Measurements from ENCODE around the gene PDE6C. TPM values are rescaled to one million over a fixed set of nuclear protein-coding genes. Genes with fewer than 3 reads are reported as not detected.

The PDE6C gene
- total RNA-seq, 1 donor from 2014 or later = not detected

DNA sequence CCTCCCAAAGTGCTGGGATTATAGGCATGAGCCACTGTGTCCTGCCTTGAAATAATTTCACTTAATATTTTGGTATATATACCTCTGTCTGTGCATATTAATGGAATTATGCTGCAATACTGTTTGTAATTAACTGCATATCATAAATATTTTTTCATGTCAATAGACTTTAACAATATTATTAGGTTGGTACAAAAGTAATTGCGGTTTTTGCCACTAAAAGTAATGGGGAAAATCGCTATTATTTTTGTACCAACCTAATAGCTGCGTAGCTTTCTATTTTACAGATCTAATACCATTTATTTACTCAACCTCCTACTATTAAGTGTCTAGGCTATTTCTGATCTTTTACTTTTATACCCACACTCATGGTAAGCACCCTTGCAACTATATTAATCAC is 3.9 kb upstream of the PDE6C start:
- Histone ChIP-seq H3K4me1 (ENCODE audit: insufficient read depth, low read length) (no peaks in the 10 kb centered on the region), H3K36me3 (ENCODE audit: insufficient read depth, low read length) (no peaks in the 10 kb centered on the region), H3K27me3 (ENCODE audit: insufficient read depth, low read length) (peaks cover 22% of the 10 kb centered on the region), H3K9me3 (ENCODE audit: insufficient read depth, low read depth, low read length) (no peaks in the 10 kb centered on the region), H3K9ac (ENCODE audit: low read length) (no peak overlapping the region), H3K79me2 (ENCODE audit: insufficient read depth, low read length) (no peaks in the 10 kb centered on the region), H3K4me2 (ENCODE audit: low read length) (no peak overlapping the region), H4K20me1 (ENCODE audit: insufficient read depth, low read length) (no peaks in the 10 kb centered on the region), H3K27ac (ENCODE audit: low read depth, low read length) (no peak overlapping the region), H3K4me3 (ENCODE audit: insufficient read depth, low read depth, low read length) (no peak overlapping the region), H2AFZ (ENCODE audit: low read depth, low read length) (no peak overlapping the region)
- no peaks in the 10 kb centered on the region for H3K4me1 Mint-ChIP-seq (ENCODE audit: low read depth, unreplicated experiment)
- H3K36me3 Mint-ChIP-seq (ENCODE audit: low read depth, unreplicated experiment) = no peaks in the 10 kb centered on the region
- peaks cover 32% of the 10 kb centered on the region for H3K27me3 Mint-ChIP-seq (ENCODE audit: low read depth, unreplicated experiment)
- DNase-seq (ENCODE audit: low read depth) (no peak), FAIRE-seq (no peak)
- H3K4me3 Mint-ChIP-seq (ENCODE audit: unreplicated experiment) = no peak overlapping the region
- peaks cover 4% of the 10 kb centered on the region for H3K9me3 Mint-ChIP-seq (ENCODE audit: unreplicated experiment)
- no peak for TF ChIP-seq EZH2 (IDR thresholded peaks at IDR 0.05; ENCODE audit: insufficient read depth, low read length)
- TF ChIP-seq, protein P1, sequence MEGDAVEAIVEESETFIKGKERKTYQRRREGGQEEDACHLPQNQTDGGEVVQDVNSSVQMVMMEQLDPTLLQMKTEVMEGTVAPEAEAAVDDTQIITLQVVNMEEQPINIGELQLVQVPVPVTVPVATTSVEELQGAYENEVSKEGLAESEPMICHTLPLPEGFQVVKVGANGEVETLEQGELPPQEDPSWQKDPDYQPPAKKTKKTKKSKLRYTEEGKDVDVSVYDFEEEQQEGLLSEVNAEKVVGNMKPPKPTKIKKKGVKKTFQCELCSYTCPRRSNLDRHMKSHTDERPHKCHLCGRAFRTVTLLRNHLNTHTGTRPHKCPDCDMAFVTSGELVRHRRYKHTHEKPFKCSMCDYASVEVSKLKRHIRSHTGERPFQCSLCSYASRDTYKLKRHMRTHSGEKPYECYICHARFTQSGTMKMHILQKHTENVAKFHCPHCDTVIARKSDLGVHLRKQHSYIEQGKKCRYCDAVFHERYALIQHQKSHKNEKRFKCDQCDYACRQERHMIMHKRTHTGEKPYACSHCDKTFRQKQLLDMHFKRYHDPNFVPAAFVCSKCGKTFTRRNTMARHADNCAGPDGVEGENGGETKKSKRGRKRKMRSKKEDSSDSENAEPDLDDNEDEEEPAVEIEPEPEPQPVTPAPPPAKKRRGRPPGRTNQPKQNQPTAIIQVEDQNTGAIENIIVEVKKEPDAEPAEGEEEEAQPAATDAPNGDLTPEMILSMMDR (IDR thresholded peaks at IDR 0.05; ENCODE audit: insufficient read depth, low read depth, low read length) = no peak
- H3K27ac Mint-ChIP-seq (ENCODE audit: unreplicated experiment) = no peak overlapping the region

DNA sequence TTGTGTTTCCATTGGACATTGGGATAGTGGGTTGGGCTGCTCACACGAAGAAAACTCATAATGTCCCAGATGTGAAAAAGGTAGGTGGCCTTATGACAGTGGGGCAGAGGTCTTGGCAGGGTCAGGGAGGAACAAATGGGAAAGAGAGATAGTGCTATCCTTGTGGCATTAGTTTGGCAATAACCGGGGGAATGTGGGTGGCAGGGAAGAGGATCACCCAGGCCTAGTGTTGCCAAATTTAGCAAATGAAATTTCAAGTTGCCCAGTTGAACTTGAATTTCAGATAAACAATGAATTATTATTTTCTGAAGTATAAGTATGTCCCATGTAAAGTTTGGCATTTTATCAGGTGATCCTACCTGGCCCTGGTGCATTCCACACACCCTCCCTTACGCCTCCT is 789 bp downstream of the PDE6C start:
- Histone ChIP-seq H3K9me3 (ENCODE audit: insufficient read depth, low read depth, low read length) (no peaks in the 10 kb centered on the region), H3K4me3 (ENCODE audit: insufficient read depth, low read depth, low read length) (no peak overlapping the region), H4K20me1 (ENCODE audit: insufficient read depth, low read length) (no peaks in the 10 kb centered on the region), H3K27me3 (ENCODE audit: insufficient read depth, low read length) (peaks cover 12% of the 10 kb centered on the region), H3K79me2 (ENCODE audit: insufficient read depth, low read length) (no peaks in the 10 kb centered on the region), H3K36me3 (ENCODE audit: insufficient read depth, low read length) (no peaks in the 10 kb centered on the region), H3K9ac (ENCODE audit: low read length) (no peak overlapping the region), H3K27ac (ENCODE audit: low read depth, low read length) (no peak overlapping the region), H3K4me1 (ENCODE audit: insufficient read depth, low read length) (no peaks in the 10 kb centered on the region), H3K4me2 (ENCODE audit: low read length) (no peak overlapping the region), H2AFZ (ENCODE audit: low read depth, low read length) (no peak overlapping the region)
- peak overlapping the region; percentile 36 for H3K27ac Mint-ChIP-seq (ENCODE audit: unreplicated experiment)
- peaks cover 14% of the 10 kb centered on the region for H3K27me3 Mint-ChIP-seq (ENCODE audit: low read depth, unreplicated experiment)
- no peaks in the 10 kb centered on the region for H3K36me3 Mint-ChIP-seq (ENCODE audit: low read depth, unreplicated experiment)
- FAIRE-seq (no peak), DNase-seq (ENCODE audit: low read depth) (no peak)
- H3K9me3 Mint-ChIP-seq (ENCODE audit: unreplicated experiment) = no peaks in the 10 kb centered on the region
- no peak overlapping the region for H3K4me3 Mint-ChIP-seq (ENCODE audit: unreplicated experiment)
- no peaks in the 10 kb centered on the region for H3K4me1 Mint-ChIP-seq (ENCODE audit: low read depth, unreplicated experiment)
- TF ChIP-seq, protein P1 (IDR thresholded peaks at IDR 0.05; ENCODE audit: insufficient read depth, low read depth, low read length) = no peak
- no peak for TF ChIP-seq EZH2 (IDR thresholded peaks at IDR 0.05; ENCODE audit: insufficient read depth, low read length)

DNA sequence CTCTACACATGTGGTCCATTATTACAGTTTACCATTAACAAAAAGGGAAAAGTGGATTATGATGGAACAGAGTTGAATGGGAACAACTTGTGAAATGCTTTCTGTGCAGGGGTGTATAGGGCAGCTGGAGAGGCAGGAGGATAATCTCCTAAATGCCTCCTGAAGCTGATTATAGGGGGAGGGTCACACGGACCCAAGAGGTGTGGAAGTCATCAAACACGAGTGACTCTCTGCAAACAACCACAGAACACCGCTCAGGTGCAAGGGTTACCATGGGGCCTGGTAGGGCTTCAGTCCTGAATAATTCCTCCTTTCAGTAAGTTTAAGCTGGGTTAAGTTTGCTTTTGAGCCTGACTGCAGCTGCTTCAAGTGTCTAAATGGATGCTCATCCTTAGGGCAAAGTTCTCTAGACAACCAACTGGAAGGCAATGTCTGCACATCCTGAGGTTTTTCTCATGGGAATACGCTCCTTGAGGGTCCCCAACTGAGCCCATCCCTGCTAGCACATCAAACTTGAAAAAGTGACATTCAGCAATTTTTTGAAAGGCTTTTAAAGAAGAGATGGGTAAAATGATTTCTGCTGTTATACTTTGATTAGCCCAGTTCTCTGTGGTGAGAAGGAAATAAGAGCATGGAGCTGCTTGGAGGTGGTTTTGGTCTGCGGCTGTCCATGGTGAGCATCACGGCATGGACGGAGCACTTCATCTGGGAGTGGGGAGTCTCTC is 1.9 kb downstream of the PDE6C start:
- no peak overlapping the region for H3K4me3 Mint-ChIP-seq (ENCODE audit: unreplicated experiment)
- no peak for TF ChIP-seq EZH2 (IDR thresholded peaks at IDR 0.05; ENCODE audit: insufficient read depth, low read length)
- TF ChIP-seq, protein P1 (IDR thresholded peaks at IDR 0.05; ENCODE audit: insufficient read depth, low read depth, low read length) = no peak

More for the DNA sequence above, 1.9 kb downstream of the PDE6C start:
- Mint-ChIP-seq H3K4me1 (ENCODE audit: low read depth, unreplicated experiment) (no peaks in the 10 kb centered on the region), H3K36me3 (ENCODE audit: low read depth, unreplicated experiment) (no peaks in the 10 kb centered on the region), H3K9me3 (ENCODE audit: unreplicated experiment) (no peaks in the 10 kb centered on the region), H3K27ac (ENCODE audit: unreplicated experiment) (no peak overlapping the region), H3K27me3 (ENCODE audit: low read depth, unreplicated experiment) (peaks cover 14% of the 10 kb centered on the region)
- H3K27me3 ChIP-seq (ENCODE audit: insufficient read depth, low read length) = peaks cover 14% of the 10 kb centered on the region
- H3K36me3 ChIP-seq (ENCODE audit: insufficient read depth, low read length) = no peaks in the 10 kb centered on the region
- DNase-seq (ENCODE audit: low read depth) (no peak), FAIRE-seq (no peak)
- H3K9me3 ChIP-seq (ENCODE audit: insufficient read depth, low read depth, low read length) = no peaks in the 10 kb centered on the region
- H3K27ac ChIP-seq (ENCODE audit: low read depth, low read length) = no peak overlapping the region
- H3K79me2 ChIP-seq (ENCODE audit: insufficient read depth, low read length) = no peaks in the 10 kb centered on the region
- H3K4me1 ChIP-seq (ENCODE audit: insufficient read depth, low read length) = no peaks in the 10 kb centered on the region
- no peak overlapping the region for H2AFZ ChIP-seq (ENCODE audit: low read depth, low read length)
- H3K4me3 ChIP-seq (ENCODE audit: insufficient read depth, low read depth, low read length) = no peak overlapping the region
- no peak overlapping the region for H3K9ac ChIP-seq (ENCODE audit: low read length)
- no peaks in the 10 kb centered on the region for H4K20me1 ChIP-seq (ENCODE audit: insufficient read depth, low read length)
- no peak overlapping the region for H3K4me2 ChIP-seq (ENCODE audit: low read length)
